Middle frontal gyrus (tissue), 1 donor: Measurements from ENCODE around the gene DYRK2.
"Not testable (repeated sequence)": the region's sequence is repeated elsewhere in the genome, so short reads cannot be mapped to it uniquely, and the experiment has no call there.

ENCODE experiments used
- DNase-seq: peaks from one replicate; pipeline ENCODE4 v3.0.0-alpha.2; 2015; ENCODE audit warnings: low spot score; ENCODE audit errors: extremely low spot score

DYRK2 gene

GRCh38 chr12:67669934-67670631 lies 21.5 kb downstream of the DYRK2 start:
- DNase-seq, result no peak

GRCh38 chr12:67671419-67671818 lies 22.9 kb downstream of the DYRK2 start:
- DNase-seq, result no peak

GRCh38 chr12:67671892-67672291 lies 23.3 kb downstream of the DYRK2 start:
- no peak for DNase-seq

- DNase-seq, result not testable (repeated sequence)
These were observed 24.0 kb downstream of the DYRK2 start for GRCh38 chr12:67672507-67672906.

GRCh38 chr12:67673509-67673908 lies 25.0 kb downstream of the DYRK2 start:
- not testable (repeated sequence) for DNase-seq

- no peak for DNase-seq
These were observed 25.9 kb downstream of the DYRK2 start for GRCh38 chr12:67674417-67674816.

GRCh38 chr12:67676624-67677023 lies 28.1 kb downstream of the DYRK2 start:
- no peak for DNase-seq

- DNase-seq, result no peak
These were observed 28.6 kb downstream of the DYRK2 start for GRCh38 chr12:67677166-67677565.

GRCh38 chr12:67681105-67681778 lies 32.7 kb downstream of the DYRK2 start:
- peak; percentile 16 for DNase-seq

GRCh38 chr12:67681941-67682620 lies 33.5 kb downstream of the DYRK2 start:
- no peak for DNase-seq

- no peak for DNase-seq
These were observed 40.8 kb downstream of the DYRK2 start for GRCh38 chr12:67689385-67689784.

- no peak for DNase-seq
These were observed 42.1 kb downstream of the DYRK2 start for GRCh38 chr12:67690656-67691055.

GRCh38 chr12:67691220-67691619 lies 42.7 kb downstream of the DYRK2 start:
- no peak for DNase-seq

GRCh38 chr12:67692135-67692534 lies 43.6 kb downstream of the DYRK2 start:
- DNase-seq, result no peak

- DNase-seq, result no peak
These were observed 44.4 kb downstream of the DYRK2 start for GRCh38 chr12:67692966-67693365.

- no peak for DNase-seq
These were observed 45.3 kb downstream of the DYRK2 start for GRCh38 chr12:67693894-67694293.

GRCh38 chr12:67694306-67694900 lies 45.9 kb downstream of the DYRK2 start:
- no peak for DNase-seq

GRCh38 chr12:67695974-67696373 lies 47.4 kb downstream of the DYRK2 start:
- no peak for DNase-seq

GRCh38 chr12:67697443-67697842 lies 48.9 kb downstream of the DYRK2 start:
- no peak for DNase-seq

- DNase-seq, result no peak
These were observed 49.4 kb downstream of the DYRK2 start for GRCh38 chr12:67697967-67698366.

- DNase-seq, result no peak
These were observed 50.4 kb downstream of the DYRK2 start for GRCh38 chr12:67698672-67699581.
